ENCODE data around the gene REV1. TPM values are rescaled to one million over a fixed set of nuclear protein-coding genes. Genes with fewer than 3 reads are reported as not detected.

The REV1 gene
- total and polyA plus RNA-seq, 7 donors, result 7.2 to 73.1 (median 41.7) TPM

DNA sequence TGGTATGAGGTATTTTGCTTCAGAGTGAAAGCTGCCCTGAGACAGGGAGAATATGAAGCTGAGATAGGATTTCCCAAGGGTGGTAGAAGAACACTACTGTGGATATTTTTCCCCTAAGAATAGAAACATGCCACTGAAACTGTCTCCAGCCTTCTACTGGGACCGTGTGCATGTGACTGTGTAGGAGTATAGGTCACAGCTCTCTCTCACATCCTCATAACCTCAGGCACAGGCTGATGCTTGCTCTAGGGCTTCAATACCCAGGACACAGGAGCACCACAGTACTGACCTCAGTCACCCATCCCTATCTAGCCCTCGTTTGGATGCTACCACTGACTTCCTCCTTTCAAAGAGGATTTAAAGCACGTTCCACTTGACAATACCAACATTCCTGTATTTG is 67.2 kb downstream of the REV1 start:
- Histone ChIP-seq H3K4me3 (no peak overlapping the region), H3K9me3 (no peaks in the 10 kb centered on the region), H3K27me3 (no peaks in the 10 kb centered on the region), H3K27ac (no peak overlapping the region), H3K4me1 (peaks cover 0 to 36% (median 21%) of the 10 kb centered on the region in 4 donors), H3K36me3 (peaks cover 0 to 72% (median 6%) of the 10 kb centered on the region in 4 donors)
- WGBS, 2 donors, result 69 to 72% methylated on average over 3 of the region's 3 CpGs
- DNase-seq, result no peak
- intact Hi-C loops (cut with DNase I), result no loop called here
- TF ChIP-seq, protein P1, sequence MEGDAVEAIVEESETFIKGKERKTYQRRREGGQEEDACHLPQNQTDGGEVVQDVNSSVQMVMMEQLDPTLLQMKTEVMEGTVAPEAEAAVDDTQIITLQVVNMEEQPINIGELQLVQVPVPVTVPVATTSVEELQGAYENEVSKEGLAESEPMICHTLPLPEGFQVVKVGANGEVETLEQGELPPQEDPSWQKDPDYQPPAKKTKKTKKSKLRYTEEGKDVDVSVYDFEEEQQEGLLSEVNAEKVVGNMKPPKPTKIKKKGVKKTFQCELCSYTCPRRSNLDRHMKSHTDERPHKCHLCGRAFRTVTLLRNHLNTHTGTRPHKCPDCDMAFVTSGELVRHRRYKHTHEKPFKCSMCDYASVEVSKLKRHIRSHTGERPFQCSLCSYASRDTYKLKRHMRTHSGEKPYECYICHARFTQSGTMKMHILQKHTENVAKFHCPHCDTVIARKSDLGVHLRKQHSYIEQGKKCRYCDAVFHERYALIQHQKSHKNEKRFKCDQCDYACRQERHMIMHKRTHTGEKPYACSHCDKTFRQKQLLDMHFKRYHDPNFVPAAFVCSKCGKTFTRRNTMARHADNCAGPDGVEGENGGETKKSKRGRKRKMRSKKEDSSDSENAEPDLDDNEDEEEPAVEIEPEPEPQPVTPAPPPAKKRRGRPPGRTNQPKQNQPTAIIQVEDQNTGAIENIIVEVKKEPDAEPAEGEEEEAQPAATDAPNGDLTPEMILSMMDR (IDR thresholded peaks at IDR 0.05), result no peak

DNA sequence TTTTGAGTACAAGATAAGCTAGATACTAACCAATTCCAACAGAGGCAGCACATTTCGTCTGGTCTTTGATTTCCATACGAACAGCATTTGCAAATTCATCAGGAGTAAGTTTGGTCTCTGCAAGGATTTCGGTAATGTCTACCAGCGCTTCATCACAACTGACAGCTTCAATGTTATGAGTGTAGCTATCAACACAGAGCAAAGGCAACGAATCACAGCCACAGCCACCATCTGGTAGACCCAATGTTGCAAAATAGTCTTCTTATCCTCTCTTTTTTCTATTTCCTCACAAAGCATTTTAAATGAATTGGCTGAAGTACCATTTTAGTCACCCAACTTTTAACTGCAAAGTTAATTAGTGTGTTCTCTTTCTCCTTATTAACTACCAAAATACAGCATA is 68.3 kb downstream of the REV1 start:
- no peak overlapping the region for H3K27ac ChIP-seq
- intact Hi-C loops (cut with DNase I), result no loop called here
- H3K27me3 ChIP-seq, result no peaks in the 10 kb centered on the region
- TF ChIP-seq POLR2AphosphoS5 (IDR thresholded peaks at IDR 0.05), result no peak
- TF ChIP-seq POLR2A (IDR thresholded peaks at IDR 0.05), result no peak
- TF ChIP-seq, protein P1 (IDR thresholded peaks at IDR 0.05), result no peak
- no peak for TF ChIP-seq EP300 (IDR thresholded peaks at IDR 0.05)
- H3K36me3 ChIP-seq, result peaks cover 0 to 72% (median 9%) of the 10 kb centered on the region in 4 donors
- H3K4me3 ChIP-seq, result no peak overlapping the region
- H3K4me1 ChIP-seq, result peaks cover 0 to 36% (median 21%) of the 10 kb centered on the region in 4 donors
- 95% methylated on average over 5 of the region's 5 CpGs for WGBS, 2 donors
- H3K9me3 ChIP-seq, result no peaks in the 10 kb centered on the region
- no peak for DNase-seq

DNA sequence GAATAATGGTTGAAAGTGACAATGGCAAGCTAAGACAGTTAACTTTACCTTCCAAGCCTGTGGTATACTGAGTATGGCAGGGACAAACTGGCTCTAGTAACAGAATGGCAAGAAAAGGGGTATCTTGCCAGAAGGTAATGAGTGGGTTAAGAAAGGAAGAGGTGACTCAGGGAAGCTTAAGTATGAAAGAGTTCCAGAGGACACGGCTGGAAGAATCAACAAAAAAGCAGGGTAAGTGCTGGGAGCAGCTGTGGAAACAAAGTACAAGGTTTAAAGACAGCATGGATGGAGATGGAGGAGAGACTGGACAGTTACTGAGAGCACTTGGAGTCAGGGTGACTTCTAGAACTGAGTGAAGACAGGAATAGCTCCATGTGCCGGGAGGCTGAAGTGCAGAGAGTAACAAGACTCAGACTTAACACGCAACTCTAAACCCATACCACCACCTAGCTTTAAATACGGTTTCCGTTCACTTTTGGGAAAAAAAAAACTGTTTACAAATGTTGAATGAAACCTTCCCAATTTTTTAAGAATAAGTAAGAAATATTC is 69.0 kb downstream of the REV1 start:
- no peak for TF ChIP-seq EP300 (IDR thresholded peaks at IDR 0.05)
- TF ChIP-seq, protein P1 (IDR thresholded peaks at IDR 0.05), result no peak
- TF ChIP-seq POLR2AphosphoS5 (IDR thresholded peaks at IDR 0.05), result no peak
- no peak for TF ChIP-seq POLR2A (IDR thresholded peaks at IDR 0.05)
- intact Hi-C loops (cut with DNase I), result no loop called here
- H3K4me3 ChIP-seq, result no peak overlapping the region
- H3K9me3 ChIP-seq, result no peaks in the 10 kb centered on the region
- no peaks in the 10 kb centered on the region for H3K27me3 ChIP-seq
- peak overlapping the region in 1 of 4 donors; percentile 39 for H3K27ac ChIP-seq
- H3K4me1 ChIP-seq, result peaks cover 0 to 36% (median 21%) of the 10 kb centered on the region in 4 donors
- WGBS, 2 donors, result 84 to 89% methylated on average over 5 of the region's 5 CpGs
- DNase-seq, result no peak
- H3K36me3 ChIP-seq, result peaks cover 0 to 77% (median 10%) of the 10 kb centered on the region in 4 donors

DNA sequence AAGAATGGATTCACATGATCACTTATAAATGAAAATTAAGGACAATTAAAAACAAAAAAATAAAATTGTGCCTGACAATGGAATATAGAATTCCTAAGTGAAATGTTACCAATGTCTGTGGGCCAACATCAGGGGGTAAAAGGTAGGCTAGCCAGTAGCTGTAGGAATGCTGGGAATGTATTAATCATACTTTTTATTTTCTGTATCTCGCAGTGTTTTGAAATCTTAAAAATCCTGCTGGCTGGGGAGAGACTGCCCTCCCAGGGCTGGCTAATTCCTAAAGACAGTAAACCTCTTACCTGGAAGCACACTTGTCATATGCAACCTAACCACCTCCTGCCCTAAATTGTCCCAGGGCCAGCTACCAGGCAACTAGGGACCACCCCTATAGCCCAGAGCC is 69.8 kb downstream of the REV1 start:
- Histone ChIP-seq H3K4me1 (peaks cover 0 to 30% (median 18%) of the 10 kb centered on the region in 4 donors), H3K9me3 (no peaks in the 10 kb centered on the region), H3K4me3 (no peak overlapping the region), H3K36me3 (peaks cover 0 to 85% (median 11%) of the 10 kb centered on the region in 4 donors), H3K27ac (peak overlapping the region in 1 of 4 donors; percentile 39), H3K27me3 (no peaks in the 10 kb centered on the region)
- DNase-seq, result no peak
- 89 to 98% methylated on average over 1 of the region's 1 CpG for WGBS, 2 donors
- intact Hi-C loops (cut with DNase I), result no loop called here
- TF ChIP-seq EP300 (IDR thresholded peaks at IDR 0.05), result no peak
- TF ChIP-seq, protein P1 (IDR thresholded peaks at IDR 0.05), result no peak
- no peak for TF ChIP-seq POLR2A (IDR thresholded peaks at IDR 0.05)
- no peak for TF ChIP-seq POLR2AphosphoS5 (IDR thresholded peaks at IDR 0.05)

- 87 to 95% methylated on average over 3 of the region's 3 CpGs for WGBS, 2 donors
Observed at GRCh38 chr2:99417396-99417795, 72.4 kb downstream of the REV1 start.

More at GRCh38 chr2:99417396-99417795, 72.4 kb downstream of the REV1 start:
- Histone ChIP-seq H3K4me3 (no peak overlapping the region), H3K9me3 (no peaks in the 10 kb centered on the region), H3K36me3 (peaks cover 0 to 86% (median 10%) of the 10 kb centered on the region in 4 donors), H3K27me3 (no peaks in the 10 kb centered on the region), H3K27ac (no peak overlapping the region), H3K4me1 (peaks cover 0 to 13% (median 5%) of the 10 kb centered on the region in 4 donors)
- TF ChIP-seq POLR2AphosphoS5 (IDR thresholded peaks at IDR 0.05) (no peak), POLR2A (IDR thresholded peaks at IDR 0.05) (no peak), EP300 (IDR thresholded peaks at IDR 0.05) (no peak)
- TF ChIP-seq, protein P1 (IDR thresholded peaks at IDR 0.05), result no peak
- intact Hi-C loops (cut with DNase I), result no loop called here
- DNase-seq, result no peak

All from sigmoid colon (tissue), 7 donors.